Retinal pigment epithelial cell (primary cell): ENCODE data around the gene ING2.

ENCODE experiments used
- DNase-seq: peaks from one replicate; pipeline ENCODE4 v3.0.0-alpha.2; 2010; ENCODE audit warnings: low read depth
- H3K4me3 ChIP-seq: 2 replicates; pipeline ENCODE4 v1.5.1; 2011; ENCODE audit warnings: mild to moderate bottlenecking, low read length, control low read depth, moderate library complexity
- CTCF ChIP-seq: conservative IDR thresholded peaks from 2 replicates; pipeline ENCODE4 v1.5.1; 2011; ENCODE audit warnings: low read depth, low read length, control low read depth, inconsistent platforms

The ING2 gene

DNA sequence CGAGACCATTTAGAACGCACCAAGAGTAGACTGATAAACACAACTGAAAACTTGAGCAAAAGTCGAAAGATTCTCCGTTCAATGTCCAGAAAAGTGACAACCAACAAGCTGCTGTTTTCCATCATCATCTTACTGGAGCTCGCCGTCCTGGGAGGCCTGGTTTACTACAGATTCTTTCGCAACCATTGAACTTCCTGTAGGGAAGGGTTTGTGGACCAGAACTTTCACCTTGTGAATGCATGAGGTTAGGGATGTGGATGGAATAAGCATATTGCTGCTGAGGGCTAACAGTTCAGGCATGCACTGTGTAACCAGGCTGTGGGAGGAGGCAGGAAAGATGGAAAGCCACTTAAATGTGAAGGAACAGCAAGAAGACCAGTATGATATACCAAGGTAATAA is 20.9 kb upstream of the ING2 start:
- no peak for TF ChIP-seq CTCF
- no peak overlapping the region for H3K4me3 ChIP-seq
- DNase-seq = no peak

DNA sequence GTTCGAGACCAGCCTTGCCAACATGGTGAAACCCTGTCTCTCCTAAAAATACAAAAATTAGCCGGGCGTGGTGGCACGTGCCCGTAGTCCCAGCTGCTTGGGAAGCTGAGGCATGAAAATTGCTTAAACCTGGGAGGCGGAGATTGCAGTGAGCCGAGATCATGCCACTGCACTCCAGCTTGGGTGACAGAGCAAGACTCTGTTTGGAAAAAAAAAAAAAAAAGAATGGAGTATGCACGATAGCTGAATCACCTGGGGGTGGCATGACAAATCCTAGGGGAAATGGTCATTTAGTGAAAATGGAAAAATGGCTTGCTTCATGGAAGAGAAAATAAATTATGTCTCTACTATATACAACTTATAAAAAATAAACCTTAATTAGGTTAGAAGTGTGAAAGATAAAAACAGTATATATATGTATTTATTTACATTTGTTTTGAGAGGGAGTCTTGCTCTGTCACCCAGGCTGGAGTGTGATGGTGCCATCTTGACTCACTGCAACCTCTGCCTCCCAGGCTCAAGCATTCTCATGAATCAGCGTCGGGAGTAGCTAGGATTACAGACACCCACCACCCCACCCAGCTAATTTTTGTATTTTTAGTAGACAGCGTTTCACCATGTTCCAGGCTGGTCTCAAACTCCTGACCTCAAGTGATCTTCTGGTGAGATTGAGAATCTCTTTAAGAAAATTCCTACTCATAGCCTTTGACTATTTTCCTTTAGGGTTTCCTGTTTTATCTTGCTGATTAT is 19.3 kb upstream of the ING2 start:
- no peak overlapping the region for H3K4me3 ChIP-seq
- DNase-seq = no peak
- no peak for TF ChIP-seq CTCF

DNA sequence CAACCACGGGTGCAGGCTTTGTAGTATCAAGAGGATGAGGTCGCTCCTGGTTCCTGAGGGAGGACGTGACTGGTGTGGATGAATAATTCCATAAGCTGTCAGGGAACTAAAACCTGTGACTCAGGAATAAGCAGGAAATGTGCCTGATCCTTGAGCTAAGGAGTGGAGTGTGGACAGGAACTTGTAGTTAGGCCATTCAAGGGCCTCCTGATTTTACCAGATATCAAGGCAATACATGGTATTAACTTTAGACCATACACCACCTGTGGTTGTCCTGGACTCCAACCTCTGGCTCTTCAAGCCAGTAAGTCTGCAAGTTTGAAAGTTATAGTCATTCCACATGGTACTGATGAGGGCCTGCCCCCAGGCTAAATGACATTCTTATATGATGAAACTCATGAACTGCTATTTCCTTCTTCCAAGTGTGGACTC is 12.1 kb upstream of the ING2 start:
- H3K4me3 ChIP-seq = no peak overlapping the region
- no peak for DNase-seq
- TF ChIP-seq CTCF = no peak

DNA sequence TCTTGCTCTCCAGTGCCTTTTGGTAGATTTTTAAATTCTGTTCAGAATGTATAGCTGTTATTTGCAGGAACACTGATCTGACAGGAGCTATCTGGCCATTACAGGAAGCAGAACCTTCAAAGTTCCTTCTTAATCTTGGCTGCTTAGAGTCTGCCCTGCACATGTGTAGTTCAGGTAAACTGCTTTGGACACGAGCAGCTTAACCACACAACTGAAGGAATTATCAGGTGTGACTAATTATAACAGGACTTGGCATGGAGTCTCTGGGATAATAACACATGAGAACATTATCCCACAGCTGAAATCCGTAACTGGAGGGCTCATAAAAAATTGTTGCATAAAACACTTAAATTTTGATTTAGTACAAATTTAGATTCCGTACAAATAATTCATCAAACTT is 11.6 kb upstream of the ING2 start:
- TF ChIP-seq CTCF = no peak
- DNase-seq = no peak
- no peak overlapping the region for H3K4me3 ChIP-seq

DNA sequence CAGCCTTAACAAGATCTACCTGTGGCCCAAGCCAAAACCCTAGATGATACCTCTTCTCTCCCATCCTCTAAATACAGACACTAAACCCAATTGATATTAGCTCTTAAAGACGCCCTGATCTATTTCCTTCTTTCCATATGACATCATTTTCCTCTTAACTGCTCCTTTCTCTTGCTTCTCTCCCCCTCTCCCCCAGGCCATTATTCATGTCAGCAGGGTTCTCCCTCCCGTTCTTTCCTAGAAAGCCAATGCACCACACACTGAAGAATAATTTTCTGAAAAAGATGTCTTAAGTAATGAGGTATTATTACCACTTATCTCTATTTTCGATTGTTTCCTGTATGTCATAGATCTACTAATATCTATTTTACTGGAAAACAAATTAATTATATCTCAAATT is 9.7 kb upstream of the ING2 start:
- no peak overlapping the region for H3K4me3 ChIP-seq
- no peak for TF ChIP-seq CTCF
- DNase-seq = no peak

DNA sequence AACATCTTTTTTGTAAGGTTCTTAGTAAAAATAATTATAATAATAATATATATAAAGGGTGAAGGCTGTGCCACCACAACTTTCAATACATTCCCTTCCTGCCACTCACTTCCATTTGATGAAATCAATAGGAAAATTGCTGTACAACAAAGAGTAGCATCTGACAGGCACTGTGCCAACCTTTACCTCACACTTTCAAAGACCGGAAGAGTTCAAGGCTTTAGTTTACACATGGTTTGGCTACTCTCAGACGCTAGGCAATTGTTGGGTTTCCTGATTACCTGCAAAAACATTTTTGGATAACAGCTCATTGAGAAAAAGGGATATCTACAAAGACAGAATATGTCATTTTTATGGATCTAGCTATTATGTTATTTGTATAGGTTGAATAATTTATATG is 5.5 kb upstream of the ING2 start:
- no peak for TF ChIP-seq CTCF
- H3K4me3 ChIP-seq = no peak overlapping the region
- no peak for DNase-seq

GRCh38 chr4:183499801-183500200 is 5.1 kb upstream of the ING2 start:
- no peak overlapping the region for H3K4me3 ChIP-seq
- no peak for TF ChIP-seq CTCF
- no peak for DNase-seq
